OCI-LY1 (cell line): ENCODE data around the gene PRRC2A.

ENCODE experiments used
- CTCF ChIP-seq: fragments of 200-600 bp; sonication (generic), shearing (Covaris generic); IDR thresholded peaks from 2 replicates; pipeline ENCODE4 v1.5.1; 2017; ENCODE audit warnings: mild to moderate bottlenecking, antibody characterized with exemption, low read length, moderate library complexity, mixed read lengths
- EZH2 ChIP-seq: fragments of 200-600 bp; sonication (generic), shearing (Covaris generic); IDR thresholded peaks from 2 replicates; pipeline ENCODE4 v1.8.0; 2017; ENCODE audit warnings: borderline replicate concordance, mixed run types, mild to moderate bottlenecking, antibody characterized with exemption, low read length, moderate library complexity, mixed read lengths

GRCh38 chr6:31636698-31637596, 16.4 kb downstream of the PRRC2A start:
- no peak for TF ChIP-seq CTCF
- no peak for TF ChIP-seq EZH2
